Cerebellar nuclear complex (tissue), 1 donor: ENCODE data around the gene RTN4RL1.
"Not testable (repeated sequence)": the region's sequence is repeated elsewhere in the genome, so short reads cannot be mapped to it uniquely, and the experiment has no call there.

Source experiments
- DNase-seq, 2 experiments: peaks; one replicate each; lab custom pipeline; 2025; lab: John Stamatoyannopoulos, UW

The RTN4RL1 gene

GRCh38 chr17:2025622-2026309, 632 bp upstream of the RTN4RL1 start:
- no peak for DNase-seq

- DNase-seq: no peak
These were observed 438 bp downstream of the RTN4RL1 start for GRCh38 chr17:2024572-2025219.

DNA sequence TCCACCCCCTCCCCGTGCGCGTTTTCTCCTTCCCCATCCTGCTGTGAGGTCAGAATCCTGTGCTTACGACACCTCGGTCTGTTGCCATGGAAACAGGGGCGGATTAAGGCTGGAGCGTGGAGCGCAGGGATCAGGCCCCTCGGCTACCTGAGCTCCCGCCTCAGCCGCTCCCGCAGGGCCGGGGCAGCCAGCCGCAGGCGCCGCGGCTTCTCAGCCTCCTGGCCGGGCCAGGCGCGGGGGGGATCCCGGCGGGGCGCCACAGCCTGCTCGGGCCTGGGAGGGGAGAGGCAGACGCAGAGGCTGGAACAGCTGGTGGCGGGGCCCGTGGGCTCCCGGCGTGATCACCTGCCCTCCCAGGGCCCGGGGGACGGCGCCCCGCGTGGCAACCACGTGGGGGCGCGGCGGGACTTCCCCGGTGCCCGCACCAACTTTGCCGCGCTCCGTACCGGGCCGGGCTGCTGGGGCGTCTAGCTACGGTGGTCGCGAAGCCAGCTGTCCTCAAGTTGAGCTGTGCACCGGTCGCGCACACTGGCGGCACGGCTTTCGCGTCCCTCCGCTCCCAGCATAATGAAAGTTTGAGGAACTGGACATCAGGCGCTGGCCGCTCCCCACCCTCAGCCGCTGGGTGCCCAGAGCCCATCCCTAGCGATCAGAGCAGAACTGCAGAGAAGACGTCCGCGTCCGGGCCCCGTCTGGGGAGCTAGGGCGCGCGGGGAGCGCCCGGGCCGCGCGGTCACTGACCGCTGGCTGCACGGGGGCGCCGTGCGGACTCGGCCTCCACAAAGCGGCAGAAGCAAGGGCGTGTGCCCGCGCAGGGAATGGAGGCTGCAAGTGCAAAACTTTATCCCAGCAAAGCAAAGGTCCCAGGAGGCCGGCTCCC, 1.2 kb downstream of the RTN4RL1 start:
- DNase-seq: no peak

GRCh38 chr17:2023256-2023655, 1.9 kb downstream of the RTN4RL1 start:
- no peak for DNase-seq

GRCh38 chr17:2022647-2023240, 2.4 kb downstream of the RTN4RL1 start:
- DNase-seq: no peak

DNA sequence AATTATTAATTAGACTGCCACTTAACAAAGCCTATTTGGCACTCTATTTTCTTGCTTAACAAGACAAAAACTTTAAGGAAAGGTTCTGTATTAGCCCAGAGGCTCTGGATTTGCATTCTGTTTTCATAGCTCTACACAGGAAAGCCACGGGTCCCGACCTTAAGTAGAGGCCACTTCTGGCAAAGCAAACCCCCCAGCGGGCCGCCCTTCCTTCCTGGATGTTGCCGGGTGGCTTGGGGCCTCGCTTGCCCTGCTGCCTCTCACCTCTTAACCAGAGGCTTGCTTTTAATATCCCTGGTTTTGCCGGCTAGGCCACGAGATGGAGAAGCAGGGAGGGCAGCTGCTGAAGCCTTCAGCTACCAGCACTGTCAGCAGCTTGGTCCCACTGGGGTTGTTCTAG, 4.4 kb downstream of the RTN4RL1 start:
- DNase-seq: no peak

DNA sequence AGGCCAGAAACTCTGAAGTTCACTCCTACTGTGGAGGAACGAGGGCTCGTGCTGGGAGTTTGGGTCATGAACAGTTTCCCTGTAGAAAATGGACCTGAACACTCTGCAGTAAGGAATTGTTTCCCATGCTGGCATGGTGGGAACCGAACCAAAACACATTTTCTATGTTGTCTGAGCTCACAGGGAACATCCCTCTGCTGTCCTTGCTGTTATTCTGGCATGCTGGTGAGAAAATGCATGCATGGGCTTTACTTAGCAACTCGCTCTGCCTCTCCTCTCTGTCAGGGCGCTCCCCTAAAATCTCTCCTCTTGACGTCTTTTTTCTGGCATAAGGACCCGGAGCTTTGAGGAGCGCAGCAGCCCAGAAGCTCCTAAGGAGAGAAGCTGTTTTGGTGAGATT, 5.4 kb downstream of the RTN4RL1 start:
- DNase-seq: no peak

- DNase-seq: peak in 1 of 2 experiments; percentile 52
These were observed 6.2 kb downstream of the RTN4RL1 start for GRCh38 chr17:2018716-2019510.

GRCh38 chr17:2017274-2017941, 7.7 kb downstream of the RTN4RL1 start:
- no peak for DNase-seq

- no peak for DNase-seq
These were observed 8.6 kb downstream of the RTN4RL1 start for GRCh38 chr17:2016494-2016893.

DNA sequence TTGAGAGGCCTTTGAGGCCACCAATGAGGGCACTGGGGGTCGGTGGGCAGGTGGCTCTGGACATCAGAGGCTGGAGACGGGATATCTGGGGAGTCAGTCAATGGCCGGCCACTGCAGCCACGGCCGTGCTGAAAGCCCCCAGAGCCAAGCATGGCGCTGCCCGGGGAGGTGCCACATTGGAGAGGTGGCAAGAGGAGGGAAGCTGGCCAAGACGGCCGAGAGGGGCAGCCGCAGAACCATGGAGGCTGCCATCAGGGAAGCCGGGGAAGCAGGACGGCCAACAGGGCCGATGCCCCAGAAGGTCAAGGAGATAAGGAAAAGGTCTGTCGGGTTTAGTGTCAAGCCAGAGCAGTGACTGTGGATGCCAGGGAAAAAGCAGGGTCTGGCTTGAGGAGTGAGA, 9.8 kb downstream of the RTN4RL1 start:
- no peak for DNase-seq

- no peak for DNase-seq
These were observed 11.2 kb downstream of the RTN4RL1 start for GRCh38 chr17:2013994-2014317.

- DNase-seq: not testable (repeated sequence)
These were observed 11.7 kb downstream of the RTN4RL1 start for GRCh38 chr17:2013220-2013993.

DNA sequence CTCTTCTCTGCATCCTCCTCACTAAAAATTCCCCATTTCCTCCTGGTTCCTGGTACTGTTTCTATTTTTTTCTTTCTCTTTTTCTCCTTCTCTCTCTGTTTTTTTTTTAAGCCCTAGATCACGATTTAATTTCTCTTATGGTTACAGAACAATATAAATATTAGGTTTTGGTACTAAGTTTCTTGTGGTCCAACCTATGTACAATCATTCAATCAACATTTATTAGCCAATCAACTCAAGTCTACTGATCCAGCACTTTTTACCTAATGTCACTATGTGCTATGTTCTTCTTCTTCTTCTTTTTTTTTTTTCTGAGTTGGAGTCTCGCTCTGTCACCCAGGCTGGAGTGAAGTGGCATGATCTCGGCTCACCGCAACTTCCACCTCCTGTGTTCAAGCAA, 12.6 kb downstream of the RTN4RL1 start:
- DNase-seq: no peak

DNA sequence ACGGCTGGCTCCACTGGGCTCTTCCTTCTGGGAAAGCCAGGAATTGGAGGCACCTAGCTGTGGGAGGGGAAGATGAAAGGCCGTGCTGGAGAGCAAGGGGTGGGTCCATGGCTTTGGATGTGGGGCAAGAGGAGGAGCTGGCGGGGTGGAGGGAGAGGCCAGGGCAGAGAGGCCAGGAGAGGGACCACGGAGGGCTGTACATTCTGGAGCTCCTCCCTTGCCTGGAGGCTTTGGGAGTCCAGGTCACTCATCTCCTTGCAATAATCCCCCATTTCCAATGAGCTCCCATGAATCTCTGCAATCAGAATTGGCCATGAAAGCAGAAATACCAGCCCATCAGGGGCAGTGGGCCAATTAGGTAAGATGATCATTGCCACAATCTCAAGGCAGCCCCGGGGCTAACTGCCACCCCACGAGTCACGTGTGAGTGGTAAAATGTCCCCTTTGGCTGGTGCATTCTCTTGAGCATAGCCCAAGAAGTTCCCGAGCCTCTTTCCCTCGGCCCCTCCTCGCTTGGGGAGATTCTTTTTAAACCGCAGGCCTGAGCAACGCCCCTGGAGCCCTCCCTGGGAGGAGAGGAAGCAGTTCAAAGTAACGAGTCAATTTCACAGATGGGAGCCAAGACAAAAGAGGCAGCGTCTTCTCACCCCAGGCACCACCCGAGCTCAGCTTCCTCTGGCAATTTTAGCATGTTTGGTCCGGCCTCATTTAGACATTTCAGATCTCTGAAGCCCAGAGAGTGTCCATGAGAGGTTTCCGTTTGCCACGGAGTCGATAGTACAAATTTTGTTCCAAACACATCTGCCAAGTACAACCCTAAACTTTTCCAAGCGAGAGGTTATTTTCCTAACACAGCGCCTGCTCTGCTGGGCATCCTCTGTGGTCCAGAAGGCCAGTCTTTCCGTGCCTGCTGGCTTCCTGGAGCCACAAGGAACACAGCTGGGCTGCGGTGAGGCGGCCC, 13.4 kb downstream of the RTN4RL1 start:
- DNase-seq: no peak

DNA sequence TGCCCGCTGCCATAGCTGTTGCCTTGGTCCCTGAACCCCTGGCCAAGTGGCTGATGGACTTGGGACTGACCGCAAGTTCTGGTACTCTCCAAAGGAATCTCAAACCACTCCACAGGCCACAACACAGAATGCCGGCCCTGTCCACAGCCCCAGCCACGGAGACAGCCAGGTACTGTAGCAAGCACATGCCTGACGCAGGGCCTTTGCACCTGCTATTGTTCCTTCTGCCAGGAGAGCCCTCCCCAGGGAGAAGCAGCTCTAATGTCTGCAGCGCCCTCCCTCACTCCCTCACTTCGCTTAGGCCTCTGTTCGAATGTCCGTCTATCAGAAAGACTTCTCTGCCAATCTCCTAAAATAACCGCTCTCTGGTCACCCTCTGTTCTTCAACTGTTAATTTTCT, 15.4 kb downstream of the RTN4RL1 start:
- no peak for DNase-seq

GRCh38 chr17:2008332-2009126, 16.6 kb downstream of the RTN4RL1 start:
- no peak for DNase-seq

DNA sequence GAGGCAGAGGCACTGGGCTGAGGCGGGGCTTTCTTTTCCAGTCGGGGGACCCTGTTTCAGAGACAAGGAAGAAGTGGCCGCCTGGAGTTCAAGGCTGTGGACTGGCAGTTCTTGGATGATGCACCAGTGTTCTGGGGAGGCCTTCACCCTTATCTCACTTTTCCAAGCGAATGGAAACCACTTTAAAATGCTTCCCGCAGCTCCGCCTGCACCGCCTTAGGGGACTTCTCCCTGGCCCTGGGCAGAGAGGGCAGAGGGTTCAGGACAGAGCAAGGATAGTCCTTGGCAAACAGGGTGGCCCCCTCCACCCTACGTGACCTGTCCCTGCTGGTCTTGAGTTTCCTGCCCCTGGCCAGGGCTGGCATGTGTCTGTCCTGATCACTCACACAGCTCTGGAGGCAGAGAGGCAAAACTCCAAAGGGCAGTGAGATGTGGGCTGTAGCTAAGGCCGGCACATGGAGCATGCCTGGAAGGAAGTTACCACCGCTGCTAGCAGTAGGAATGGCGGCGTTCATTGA, 20.6 kb downstream of the RTN4RL1 start:
- no peak for DNase-seq
